Testis (tissue), 3 donors: ENCODE measurements around the gene MYH9. TPM values are rescaled to one million over a fixed set of nuclear protein-coding genes. Genes with fewer than 3 reads are reported as not detected.

Experiments
- DNase-seq: peaks from one replicate; pipeline ENCODE4 v3.0.0-alpha.2; 2019
- H3K27ac ChIP-seq, 2 donors: fragments of 200-600 bp; sonication (generic); one replicate each; pipeline ENCODE4 v1.5.1; 2019
- H3K27me3 ChIP-seq: fragments of 200-600 bp; sonication (generic); one replicate; pipeline ENCODE4 v1.5.1; 2019
- H3K36me3 ChIP-seq: fragments of 200-600 bp; sonication (generic); one replicate; pipeline ENCODE4 v1.5.1; 2017; ENCODE audit warnings: low read depth; ENCODE audit errors: missing control alignments
- H3K4me1 ChIP-seq: fragments of 200-600 bp; sonication (generic); one replicate; pipeline ENCODE4 v1.5.1; 2019
- H3K4me3 ChIP-seq, 2 donors: fragments of 200-600 bp; sonication (generic); one replicate each; pipeline ENCODE4 v1.5.1; 2017 to 2019
- H3K9me3 ChIP-seq: fragments of 200-600 bp; sonication (generic); one replicate; pipeline ENCODE4 v1.5.1; 2017
- POLR2A ChIP-seq: fragments of 450-650 bp; IDR thresholded peaks from one replicate; pipeline ENCODE4 v1.6.1; 2017; ENCODE audit warnings: antibody characterized with exemption, mild to moderate bottlenecking, moderate library complexity
- WGBS, 2 donors: methylation state at CpG; one replicate each; pipeline ENCODE4 v1.1.5; 2018; 5-methylcytosine and 5-hydroxymethylcytosine counted together
- intact Hi-C: fragments of 100-400 bp; cut with DNase I; formaldehyde crosslinking; loops from one replicate; pipeline ENCODE4 v1.15.1; 2023; ENCODE audit warnings: low total_unique reads
- polyA plus RNA-seq: library from polyadenylated mRNA; stranded (reverse); fragments of 350-450 nt; fragmentation: Illumina TruSeq; extraction: RNeasy Lipid Tissue Mini Kit (QIAGEN cat#74804); gene quantifications from one replicate; pipeline ENCODE4 v1.2.3, GENCODE V29; 2014; ENCODE audit warnings: low read depth, low replicate concordance; ENCODE audit not compliant: insufficient read depth
- total RNA-seq, 2 donors: library from RNA; depleted of rRNA; stranded (reverse); fragments of >200 nt; gene quantifications; one replicate each; pipeline ENCODE4 v1.2.3, GENCODE V29; 2016
- TF ChIP-seq, protein P1 (sequence below), 3 experiments: fragments of 450-650 bp in 2 of 3; fragments of 200-600 bp in 1 of 3; sonication (generic) in 1 of 3; IDR thresholded peaks; one replicate each; pipeline ENCODE4 v1.5.1; 2016 to 2019; ENCODE audit warnings: antibody characterized with exemption in 3 of 3, mild to moderate bottlenecking in 2 of 3, moderate library complexity in 1 of 3

Gene MYH9
- total and polyA plus RNA-seq, 3 donors from 2014 or later: 129 to 146 (median 141) TPM

DNA sequence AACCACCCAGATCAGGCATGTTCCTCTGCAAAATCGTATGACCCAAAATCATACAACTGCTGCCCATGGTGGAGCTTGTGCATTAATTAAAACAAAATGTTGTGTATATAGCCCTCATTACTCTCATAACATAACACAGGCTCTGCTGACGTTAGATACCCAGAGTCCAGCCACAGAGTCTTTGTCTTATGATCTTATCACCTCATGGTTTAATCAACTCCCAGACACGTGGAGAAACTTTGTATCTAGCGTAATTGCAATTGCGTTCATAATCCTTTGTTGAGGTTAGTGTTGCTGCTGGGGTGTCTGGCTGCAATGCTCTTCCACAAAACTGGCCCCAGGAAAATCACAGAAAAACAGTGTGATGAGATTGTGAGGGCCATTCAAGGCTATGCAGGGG lies 139.8 kb downstream of the MYH9 start:
- Histone ChIP-seq H3K36me3 (no peaks in the 10 kb centered on the region), H3K9me3 (no peaks in the 10 kb centered on the region), H3K27me3 (no peaks in the 10 kb centered on the region), H3K4me1 (peaks cover 12% of the 10 kb centered on the region), H3K27ac (no peak overlapping the region), H3K4me3 (no peak overlapping the region)
- intact Hi-C loops: no loop called here
- no peak for TF ChIP-seq POLR2A
- TF ChIP-seq, protein P1, sequence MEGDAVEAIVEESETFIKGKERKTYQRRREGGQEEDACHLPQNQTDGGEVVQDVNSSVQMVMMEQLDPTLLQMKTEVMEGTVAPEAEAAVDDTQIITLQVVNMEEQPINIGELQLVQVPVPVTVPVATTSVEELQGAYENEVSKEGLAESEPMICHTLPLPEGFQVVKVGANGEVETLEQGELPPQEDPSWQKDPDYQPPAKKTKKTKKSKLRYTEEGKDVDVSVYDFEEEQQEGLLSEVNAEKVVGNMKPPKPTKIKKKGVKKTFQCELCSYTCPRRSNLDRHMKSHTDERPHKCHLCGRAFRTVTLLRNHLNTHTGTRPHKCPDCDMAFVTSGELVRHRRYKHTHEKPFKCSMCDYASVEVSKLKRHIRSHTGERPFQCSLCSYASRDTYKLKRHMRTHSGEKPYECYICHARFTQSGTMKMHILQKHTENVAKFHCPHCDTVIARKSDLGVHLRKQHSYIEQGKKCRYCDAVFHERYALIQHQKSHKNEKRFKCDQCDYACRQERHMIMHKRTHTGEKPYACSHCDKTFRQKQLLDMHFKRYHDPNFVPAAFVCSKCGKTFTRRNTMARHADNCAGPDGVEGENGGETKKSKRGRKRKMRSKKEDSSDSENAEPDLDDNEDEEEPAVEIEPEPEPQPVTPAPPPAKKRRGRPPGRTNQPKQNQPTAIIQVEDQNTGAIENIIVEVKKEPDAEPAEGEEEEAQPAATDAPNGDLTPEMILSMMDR (IDR thresholded peaks at IDR 0.05): no peak
- no peak for DNase-seq
- 64 to 67% methylated on average over 5 of the region's 5 CpGs for WGBS, 2 donors

DNA sequence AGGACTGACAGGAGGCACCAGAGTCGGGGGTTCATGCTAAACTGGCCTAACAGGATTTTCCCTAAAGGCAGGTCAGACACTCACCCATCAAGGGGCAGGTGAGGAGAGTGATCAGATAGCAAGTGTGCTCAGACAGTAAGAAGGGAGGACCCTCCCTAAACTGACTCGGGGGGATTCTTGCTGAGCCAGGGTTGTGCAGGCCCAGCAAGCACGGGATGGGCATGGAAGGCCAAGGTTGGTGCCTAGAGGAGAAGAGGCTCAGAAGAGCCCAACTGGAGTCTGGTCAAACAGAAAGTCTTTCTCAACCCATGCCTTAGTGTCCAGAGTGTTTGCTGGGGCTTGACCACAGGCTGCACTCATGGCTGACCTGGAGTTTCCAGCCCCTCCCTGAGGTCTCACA lies 141.0 kb downstream of the MYH9 start:
- DNase-seq: no peak
- Histone ChIP-seq H3K9me3 (no peaks in the 10 kb centered on the region), H3K27me3 (no peaks in the 10 kb centered on the region), H3K4me3 (no peak overlapping the region), H3K36me3 (no peaks in the 10 kb centered on the region), H3K4me1 (peaks cover 8% of the 10 kb centered on the region), H3K27ac (no peak overlapping the region)
- no peak for TF ChIP-seq POLR2A
- TF ChIP-seq, protein P1 (IDR thresholded peaks at IDR 0.05): no peak
- 86% methylated on average over 3 of the region's 3 CpGs for WGBS, 2 donors
- intact Hi-C loops: no loop called here

DNA sequence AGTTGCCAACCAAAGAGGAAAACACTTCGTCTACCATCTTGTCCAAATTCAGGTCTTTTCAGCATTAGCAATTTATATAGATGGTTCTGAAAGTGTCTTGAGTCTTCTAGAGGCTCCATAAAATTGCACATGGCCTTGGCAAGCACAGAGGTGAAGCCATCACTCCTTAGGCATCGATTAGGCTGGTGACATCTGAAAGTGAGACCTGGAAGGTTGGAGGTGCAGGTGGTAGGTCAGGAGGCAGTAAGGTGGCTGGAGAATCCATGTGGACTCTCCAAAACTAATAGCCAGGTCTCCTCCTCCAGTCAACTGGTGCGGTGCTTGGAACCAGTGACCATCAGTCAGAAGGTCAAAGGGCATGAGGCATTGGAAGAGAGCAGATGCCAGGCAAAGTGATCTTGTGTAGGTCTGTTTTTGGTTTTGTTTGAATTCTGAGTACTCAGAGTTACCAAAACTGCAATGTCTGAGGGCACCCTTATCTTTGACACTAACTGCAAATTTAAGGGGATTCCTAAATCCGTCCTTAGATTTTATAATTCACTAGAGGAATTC lies 141.9 kb downstream of the MYH9 start:
- no peaks in the 10 kb centered on the region for H3K9me3 ChIP-seq
- H3K27me3 ChIP-seq: no peaks in the 10 kb centered on the region
- intact Hi-C loops: no loop called here
- DNase-seq: no peak
- 70 to 80% methylated on average over 4 of the region's 4 CpGs for WGBS, 2 donors
- H3K4me1 ChIP-seq: peaks cover 8% of the 10 kb centered on the region
- H3K4me3 ChIP-seq: no peak overlapping the region
- TF ChIP-seq POLR2A: no peak
- TF ChIP-seq, protein P1 (IDR thresholded peaks at IDR 0.05): no peak
- no peaks in the 10 kb centered on the region for H3K36me3 ChIP-seq
- no peak overlapping the region for H3K27ac ChIP-seq

DNA sequence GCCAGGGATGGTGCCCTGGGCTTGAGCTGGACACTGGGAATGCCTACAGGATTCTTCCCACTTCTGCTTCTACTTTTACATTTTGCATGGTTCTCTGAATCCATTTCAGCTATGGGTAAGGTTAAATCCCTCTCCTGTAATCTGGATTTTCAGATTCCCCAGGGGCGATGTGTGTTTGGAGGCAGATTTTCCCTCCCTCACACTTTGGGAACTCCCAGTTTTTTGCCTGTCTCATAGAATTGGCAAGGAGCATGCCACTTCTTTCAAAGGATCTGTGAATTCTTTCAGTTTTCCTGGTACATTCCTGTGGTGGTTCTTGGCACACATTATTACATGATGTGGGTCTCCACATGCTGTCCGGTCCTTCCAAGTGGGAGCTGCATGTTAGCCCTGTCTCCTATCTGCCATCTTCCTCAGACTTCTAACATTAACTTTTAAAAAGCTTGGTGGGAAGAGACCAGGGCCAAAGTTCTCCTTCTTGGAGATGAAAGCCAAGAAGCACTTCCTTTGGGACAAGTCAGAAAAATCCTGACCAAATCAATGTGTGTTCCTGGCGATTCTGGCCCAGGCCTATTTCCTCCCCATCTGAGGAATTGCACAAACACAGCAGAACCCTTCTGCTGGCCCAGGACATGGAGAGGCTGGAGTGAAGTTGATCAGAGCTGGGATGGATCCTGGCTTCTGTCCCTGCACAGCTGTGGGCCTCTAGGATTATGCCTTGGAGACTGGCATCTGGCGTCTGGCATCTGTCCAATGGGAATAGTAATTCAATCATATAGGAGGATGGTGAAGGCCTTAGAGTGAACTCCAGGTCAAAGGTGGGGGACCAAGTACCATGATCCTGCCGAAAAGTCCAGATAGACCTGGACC lies 143.0 kb downstream of the MYH9 start:
- TF ChIP-seq POLR2A: no peak
- TF ChIP-seq, protein P1 (IDR thresholded peaks at IDR 0.05): no peak
- H3K4me3 ChIP-seq: no peak overlapping the region
- H3K27me3 ChIP-seq: no peaks in the 10 kb centered on the region
- H3K27ac ChIP-seq: peak overlapping the region; percentile 7 to 58
- 67 to 71% methylated on average over 5 of the region's 5 CpGs for WGBS, 2 donors
- no peaks in the 10 kb centered on the region for H3K9me3 ChIP-seq
- H3K36me3 ChIP-seq: no peaks in the 10 kb centered on the region
- peaks cover 10% of the 10 kb centered on the region for H3K4me1 ChIP-seq
- intact Hi-C loops: no loop called here
- DNase-seq: peak; percentile 43
